Measurements from ENCODE around the gene PITPNC1.

GRCh38 chr17:67435786-67436185 is 58.7 kb downstream of the PITPNC1 start:
- no peak for TF ChIP-seq TEAD4 (IDR thresholded peaks at IDR 0.05; ENCODE audit: borderline replicate concordance, insufficient read depth)
- no peak for TF ChIP-seq CTCF (IDR thresholded peaks at IDR 0.05)
